NCI-H128 (cell line): Measurements from ENCODE around the gene TBC1D19.
"Not testable (repeated sequence)": the region's sequence is repeated elsewhere in the genome, so short reads cannot be mapped to it uniquely, and the experiment has no call there.

ENCODE experiments used
- DNase-seq: peaks from one replicate; lab custom pipeline; 2025; ENCODE audit not compliant: unreplicated experiment; lab: John Stamatoyannopoulos, UW

The TBC1D19 gene

DNA sequence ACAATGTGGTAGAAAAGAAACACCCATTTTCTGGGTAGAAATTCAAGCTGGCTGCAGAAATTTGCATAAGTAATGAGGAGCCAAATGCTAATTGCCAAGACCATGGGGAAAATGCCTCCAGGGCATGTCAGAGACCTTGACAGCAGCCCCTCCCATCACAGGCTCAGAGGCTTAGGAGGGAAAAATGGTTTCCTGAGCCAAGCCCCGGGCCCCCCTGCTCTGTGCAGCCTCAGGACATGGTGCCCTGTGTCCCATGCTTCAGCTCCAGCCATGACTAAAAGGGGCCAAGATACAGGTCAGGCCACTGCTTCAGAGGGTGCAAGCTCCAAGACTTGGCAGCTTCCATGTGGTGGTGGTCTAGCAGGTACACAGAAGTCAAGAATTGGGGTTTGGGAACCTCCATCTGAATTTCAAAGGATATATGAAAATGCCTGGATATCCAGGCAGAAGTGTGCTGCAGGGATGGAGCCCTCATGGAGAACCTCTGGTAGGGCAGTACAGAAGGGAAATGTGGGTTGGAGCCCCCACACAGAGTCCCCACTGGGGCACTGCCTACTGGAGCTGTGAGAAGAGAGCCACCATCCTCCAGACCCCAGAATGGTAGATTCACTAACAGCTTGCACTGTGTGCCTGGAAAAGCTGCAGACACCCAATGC lies 95.3 kb downstream of the TBC1D19 start:
- not testable (repeated sequence) for DNase-seq

GRCh38 chr4:26682436-26682835 lies 98.6 kb downstream of the TBC1D19 start:
- no peak for DNase-seq

- DNase-seq: no peak
Measured at GRCh38 chr4:26685250-26685649, 101.4 kb downstream of the TBC1D19 start.

GRCh38 chr4:26687728-26688127 lies 103.8 kb downstream of the TBC1D19 start:
- DNase-seq: no peak

DNA sequence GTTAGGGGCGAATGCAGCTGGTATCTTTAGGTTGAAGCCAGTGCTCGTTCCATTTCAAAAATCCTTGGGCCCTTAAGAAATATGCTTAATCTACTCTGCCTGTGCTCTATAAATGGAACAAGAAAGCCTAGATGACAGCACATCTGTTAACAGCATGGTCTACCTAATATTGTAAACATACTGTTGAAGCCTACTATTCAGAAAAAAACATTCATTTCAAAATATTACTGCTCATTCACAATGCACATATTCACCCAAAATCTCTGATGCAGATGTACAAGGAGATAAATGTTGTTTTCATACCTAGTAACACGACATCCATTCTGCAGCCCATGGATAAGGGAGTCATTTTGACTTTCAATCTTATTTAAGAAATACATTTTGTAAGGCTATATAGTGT lies 106.6 kb downstream of the TBC1D19 start:
- DNase-seq: no peak

DNA sequence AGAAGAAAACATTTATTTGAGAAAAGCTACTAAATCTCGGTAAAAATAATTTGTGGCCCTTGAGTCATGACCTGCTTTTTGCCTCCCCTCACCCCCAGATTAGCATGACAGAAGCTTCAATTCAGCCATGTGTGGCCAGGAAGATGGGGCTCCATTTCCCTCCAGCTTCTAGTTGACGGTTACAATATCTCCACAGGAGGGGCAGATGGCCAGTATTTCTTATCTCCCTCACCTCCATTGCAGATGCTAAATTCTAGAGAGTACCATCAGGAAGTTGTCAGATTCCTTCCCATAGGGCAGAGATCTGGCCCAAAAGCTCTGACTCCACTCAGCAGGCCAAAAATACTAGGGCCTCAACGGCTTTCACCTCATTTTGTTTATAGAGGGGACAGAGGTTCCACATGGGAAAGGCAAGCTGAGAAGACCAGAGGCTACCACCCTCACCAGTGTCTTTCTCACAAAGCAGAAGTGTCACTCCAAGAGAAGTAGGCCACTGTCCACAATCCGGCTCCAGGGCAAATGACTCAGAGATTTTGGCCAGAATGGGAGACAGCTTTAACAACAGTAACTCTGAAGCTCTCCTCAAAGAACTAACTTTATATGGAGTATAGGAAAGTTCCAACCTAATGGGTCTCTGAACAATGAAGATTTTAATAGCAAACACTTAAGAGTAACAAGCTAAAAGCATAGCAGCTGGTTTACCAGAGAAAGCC lies 108.3 kb downstream of the TBC1D19 start:
- no peak for DNase-seq

- not testable (repeated sequence) for DNase-seq
Measured at GRCh38 chr4:26694131-26694530, 110.2 kb downstream of the TBC1D19 start.

DNA sequence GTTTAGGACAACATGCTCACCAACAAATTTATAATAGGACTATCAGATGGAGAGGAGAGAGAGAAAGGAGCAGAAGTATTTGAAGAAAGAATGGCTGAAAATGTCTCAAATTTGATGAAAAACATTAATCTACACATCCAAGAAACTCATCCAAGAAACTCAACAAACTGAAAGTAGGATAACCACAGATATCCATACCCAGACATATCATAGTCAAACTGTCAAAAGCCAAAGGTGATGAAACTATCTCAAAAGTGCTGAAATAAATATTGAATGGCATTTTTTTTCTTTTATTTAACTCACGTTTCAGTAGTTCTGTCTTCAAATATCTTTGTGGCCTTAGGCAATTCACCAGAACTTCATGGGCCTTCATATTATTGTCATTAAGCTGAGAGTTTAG lies 116.2 kb downstream of the TBC1D19 start:
- DNase-seq: no peak

- DNase-seq: no peak
Measured at GRCh38 chr4:26701095-26701494, 117.2 kb downstream of the TBC1D19 start.

GRCh38 chr4:26701786-26702227 lies 117.9 kb downstream of the TBC1D19 start:
- DNase-seq: no peak

DNA sequence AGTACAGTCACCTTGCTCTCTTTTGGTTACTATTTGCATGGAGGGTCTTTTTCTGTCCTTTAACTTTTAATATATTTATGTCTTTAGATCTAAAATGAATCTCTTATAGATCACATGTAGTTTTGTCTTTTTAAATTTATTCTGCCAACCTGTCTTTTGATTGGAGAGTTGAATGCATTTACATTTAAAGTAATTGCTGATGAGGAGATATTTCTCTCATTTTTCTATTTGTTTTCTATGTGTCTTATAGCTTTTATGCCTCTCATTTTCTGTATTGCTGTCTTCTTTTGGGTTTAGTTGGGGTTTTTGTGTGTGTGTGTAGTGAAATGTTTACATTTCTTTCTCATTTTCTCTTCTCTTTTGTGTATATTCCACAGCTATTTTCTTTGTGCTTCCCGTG lies 123.5 kb downstream of the TBC1D19 start:
- no peak for DNase-seq

- DNase-seq: no peak
Measured at GRCh38 chr4:26709246-26709645, 125.4 kb downstream of the TBC1D19 start.

DNA sequence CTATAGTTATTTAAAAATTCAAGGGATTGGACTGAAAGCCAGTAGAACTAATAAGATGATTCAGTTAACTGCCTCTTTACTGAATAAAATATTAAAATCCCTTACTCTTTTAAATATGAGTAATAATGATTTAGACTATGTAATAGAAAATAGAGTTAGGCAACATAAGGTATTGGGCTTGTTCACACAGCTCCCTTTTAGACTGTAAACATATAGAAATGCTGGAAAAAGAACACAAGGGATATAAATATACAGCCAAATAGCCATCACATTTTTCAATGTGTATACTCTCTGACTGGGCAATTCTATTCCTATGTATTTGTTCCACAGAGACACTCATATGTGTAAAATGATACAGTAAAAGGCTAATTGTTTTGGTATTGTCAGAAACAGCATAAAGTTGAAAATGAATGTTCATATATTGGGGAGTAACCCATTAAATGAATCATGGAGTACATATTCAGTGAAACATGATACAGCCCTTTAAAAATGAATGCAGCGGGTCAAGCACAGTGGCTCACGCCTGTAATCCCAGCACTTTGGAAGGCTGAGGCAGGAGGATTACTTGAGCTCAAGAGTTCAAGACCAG lies 129.8 kb downstream of the TBC1D19 start:
- DNase-seq: no peak

DNA sequence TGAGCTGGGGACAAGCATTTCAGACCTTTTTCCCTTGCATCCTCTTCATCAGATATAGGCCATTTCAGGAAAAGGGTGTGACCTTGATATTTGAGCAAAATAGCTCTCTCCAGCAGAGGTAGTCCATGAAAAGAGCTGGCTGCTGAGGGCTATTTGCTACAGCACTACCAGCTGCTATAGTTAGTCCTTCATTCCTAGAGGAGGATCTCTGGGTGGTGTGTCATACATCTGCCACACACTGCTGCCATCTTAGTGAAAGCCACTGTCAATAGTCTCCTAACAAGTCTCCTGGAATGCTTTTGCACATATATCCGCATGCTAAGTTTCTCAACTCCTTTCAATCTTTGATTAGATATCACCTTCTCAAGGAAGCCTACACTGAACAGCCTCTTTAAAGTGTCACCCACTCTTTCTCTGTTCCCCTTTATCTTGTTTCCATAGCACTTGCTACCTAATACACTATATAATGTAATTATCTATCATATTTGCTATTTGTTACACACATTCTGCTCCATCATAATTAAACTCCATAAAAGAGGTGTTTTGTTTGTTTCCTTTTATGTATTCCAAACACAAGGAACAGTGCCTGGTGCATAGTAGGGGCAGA lies 131.9 kb downstream of the TBC1D19 start:
- DNase-seq: no peak

- no peak for DNase-seq
Measured at GRCh38 chr4:26717332-26717731, 133.4 kb downstream of the TBC1D19 start.

DNA sequence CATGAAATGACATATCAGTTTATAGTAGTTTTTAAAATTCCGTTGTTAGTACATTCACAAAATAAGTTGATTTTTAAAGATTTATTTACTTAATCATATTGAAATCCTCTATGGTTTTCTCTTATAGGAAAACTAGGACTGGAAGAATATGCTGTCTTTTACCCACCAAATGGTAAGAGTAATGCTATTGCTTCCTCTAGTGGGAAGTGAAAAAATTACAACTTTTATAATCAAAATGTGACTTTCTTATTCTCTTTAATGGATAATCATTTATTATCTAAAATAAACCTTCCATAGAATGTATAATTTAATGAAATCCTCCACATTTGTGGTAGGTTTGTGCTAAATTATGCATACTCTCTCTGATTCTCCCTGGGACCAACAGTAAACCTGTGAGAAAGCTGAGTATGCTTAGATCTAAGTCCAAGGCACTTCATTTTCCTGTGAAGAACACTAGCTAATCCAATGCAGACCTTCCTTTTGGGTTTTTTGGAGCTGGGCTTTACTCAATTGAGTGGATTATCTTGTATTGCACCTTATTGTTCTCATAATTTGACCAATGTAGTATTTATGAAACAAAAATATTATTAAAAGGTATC lies 136.2 kb downstream of the TBC1D19 start:
- DNase-seq: no peak

GRCh38 chr4:26721685-26722084 lies 137.8 kb downstream of the TBC1D19 start:
- no peak for DNase-seq

DNA sequence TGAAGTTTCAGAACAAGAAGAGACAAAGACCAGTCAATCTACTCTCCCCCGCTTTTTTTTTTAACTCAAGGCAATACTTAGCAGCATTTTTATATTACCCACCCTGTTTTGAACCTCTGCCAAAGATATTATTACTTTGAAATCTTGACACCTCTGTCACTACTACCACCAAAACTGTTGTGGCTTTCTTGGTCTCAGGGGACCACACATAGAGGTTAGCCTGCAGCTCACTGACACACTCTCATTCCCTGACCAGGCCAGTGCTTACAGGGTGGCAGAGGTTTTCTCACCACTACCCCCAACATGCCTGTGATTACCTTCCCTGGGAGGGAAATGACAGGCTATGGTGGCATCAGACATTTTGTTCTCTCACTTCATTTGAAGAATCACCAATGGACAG lies 139.3 kb downstream of the TBC1D19 start:
- DNase-seq: no peak

- DNase-seq: no peak
Measured at GRCh38 chr4:26724534-26724933, 140.7 kb downstream of the TBC1D19 start.

- DNase-seq: no peak
Measured at GRCh38 chr4:26726655-26727387, 142.9 kb downstream of the TBC1D19 start.

DNA sequence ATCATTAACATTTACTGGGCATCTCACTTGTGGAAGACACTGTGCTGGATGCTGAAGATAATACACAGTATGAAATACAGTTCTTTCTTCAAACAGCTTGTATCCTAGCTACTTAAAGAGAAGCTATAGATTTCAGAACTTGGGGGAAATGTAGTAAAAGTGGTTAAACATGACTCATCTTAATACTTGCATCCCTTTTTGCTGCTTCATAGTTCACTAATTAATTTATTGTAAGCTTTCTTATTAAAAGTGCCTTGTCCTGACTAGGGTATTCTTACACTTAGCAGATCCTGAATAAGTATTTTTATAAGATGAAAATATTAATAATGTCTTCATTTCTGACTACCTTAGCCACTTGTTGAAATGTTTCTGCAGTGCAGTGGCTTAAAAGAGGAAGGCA lies 144.0 kb downstream of the TBC1D19 start:
- no peak for DNase-seq
